22Rv1 (cell line): ENCODE data around the gene GTF2A1.

Experiments
- H3K27ac ChIP-seq: fragments of 450-650 bp; 2 replicates; pipeline ENCODE4 v1.5.1; 2017
- ZFX ChIP-seq: fragments of 450-650 bp; IDR thresholded peaks from 2 replicates; pipeline ENCODE4 v1.6.1; 2017; ENCODE audit warnings: antibody characterized with exemption, borderline replicate concordance
- TF ChIP-seq, protein P1 (sequence below): fragments of 450-650 bp; IDR thresholded peaks from 2 replicates; pipeline ENCODE4 v1.5.1; 2017; ENCODE audit warnings: mild to moderate bottlenecking

GTF2A1 gene

GRCh38 chr14:81199084-81199483 lies 21.7 kb downstream of the GTF2A1 start:
- TF ChIP-seq, protein P1, sequence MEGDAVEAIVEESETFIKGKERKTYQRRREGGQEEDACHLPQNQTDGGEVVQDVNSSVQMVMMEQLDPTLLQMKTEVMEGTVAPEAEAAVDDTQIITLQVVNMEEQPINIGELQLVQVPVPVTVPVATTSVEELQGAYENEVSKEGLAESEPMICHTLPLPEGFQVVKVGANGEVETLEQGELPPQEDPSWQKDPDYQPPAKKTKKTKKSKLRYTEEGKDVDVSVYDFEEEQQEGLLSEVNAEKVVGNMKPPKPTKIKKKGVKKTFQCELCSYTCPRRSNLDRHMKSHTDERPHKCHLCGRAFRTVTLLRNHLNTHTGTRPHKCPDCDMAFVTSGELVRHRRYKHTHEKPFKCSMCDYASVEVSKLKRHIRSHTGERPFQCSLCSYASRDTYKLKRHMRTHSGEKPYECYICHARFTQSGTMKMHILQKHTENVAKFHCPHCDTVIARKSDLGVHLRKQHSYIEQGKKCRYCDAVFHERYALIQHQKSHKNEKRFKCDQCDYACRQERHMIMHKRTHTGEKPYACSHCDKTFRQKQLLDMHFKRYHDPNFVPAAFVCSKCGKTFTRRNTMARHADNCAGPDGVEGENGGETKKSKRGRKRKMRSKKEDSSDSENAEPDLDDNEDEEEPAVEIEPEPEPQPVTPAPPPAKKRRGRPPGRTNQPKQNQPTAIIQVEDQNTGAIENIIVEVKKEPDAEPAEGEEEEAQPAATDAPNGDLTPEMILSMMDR: no peak
- no peak for TF ChIP-seq ZFX
- no peak overlapping the region for H3K27ac ChIP-seq

GRCh38 chr14:81198651-81199050 lies 22.1 kb downstream of the GTF2A1 start:
- H3K27ac ChIP-seq: no peak overlapping the region
- TF ChIP-seq ZFX: no peak
- TF ChIP-seq, protein P1: no peak

DNA sequence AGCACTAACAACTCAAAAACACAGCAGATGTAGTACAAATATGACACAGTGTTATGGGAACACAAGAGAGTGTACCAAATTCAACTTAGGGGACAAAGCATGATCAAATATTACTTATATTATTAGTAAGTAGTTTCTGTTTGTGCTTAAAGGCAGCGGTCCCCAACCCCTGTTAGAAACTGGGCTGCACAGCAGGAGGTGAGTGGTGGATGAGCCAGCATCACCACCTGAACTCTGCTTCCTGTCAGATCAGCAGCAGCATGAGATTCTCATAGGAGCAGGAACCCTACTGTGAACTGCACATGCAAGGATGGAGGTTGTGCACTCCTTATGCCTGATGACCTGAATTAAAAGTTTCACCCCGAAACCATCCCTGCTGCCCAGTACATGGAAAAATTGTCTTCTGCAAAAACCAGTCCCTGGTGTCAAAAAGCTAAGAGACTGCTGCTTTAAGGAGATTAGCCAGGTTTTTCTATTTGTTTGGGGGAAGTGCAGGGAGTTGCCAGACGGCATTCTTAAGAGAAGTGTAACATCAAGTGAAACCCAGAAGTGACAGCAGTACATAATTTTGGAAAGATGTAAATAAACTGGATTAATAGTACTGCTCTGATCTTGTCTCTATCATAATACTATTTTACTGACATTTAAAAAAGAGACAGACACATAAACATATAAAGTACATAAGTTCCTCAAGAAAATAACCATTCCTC lies 26.7 kb downstream of the GTF2A1 start:
- TF ChIP-seq, protein P1: no peak

GRCh38 chr14:81192594-81192993 lies 28.2 kb downstream of the GTF2A1 start:
- TF ChIP-seq, protein P1: no peak
- TF ChIP-seq ZFX: no peak
- no peak overlapping the region for H3K27ac ChIP-seq

More for the DNA sequence above, 26.7 kb downstream of the GTF2A1 start:
- no peak overlapping the region for H3K27ac ChIP-seq

DNA sequence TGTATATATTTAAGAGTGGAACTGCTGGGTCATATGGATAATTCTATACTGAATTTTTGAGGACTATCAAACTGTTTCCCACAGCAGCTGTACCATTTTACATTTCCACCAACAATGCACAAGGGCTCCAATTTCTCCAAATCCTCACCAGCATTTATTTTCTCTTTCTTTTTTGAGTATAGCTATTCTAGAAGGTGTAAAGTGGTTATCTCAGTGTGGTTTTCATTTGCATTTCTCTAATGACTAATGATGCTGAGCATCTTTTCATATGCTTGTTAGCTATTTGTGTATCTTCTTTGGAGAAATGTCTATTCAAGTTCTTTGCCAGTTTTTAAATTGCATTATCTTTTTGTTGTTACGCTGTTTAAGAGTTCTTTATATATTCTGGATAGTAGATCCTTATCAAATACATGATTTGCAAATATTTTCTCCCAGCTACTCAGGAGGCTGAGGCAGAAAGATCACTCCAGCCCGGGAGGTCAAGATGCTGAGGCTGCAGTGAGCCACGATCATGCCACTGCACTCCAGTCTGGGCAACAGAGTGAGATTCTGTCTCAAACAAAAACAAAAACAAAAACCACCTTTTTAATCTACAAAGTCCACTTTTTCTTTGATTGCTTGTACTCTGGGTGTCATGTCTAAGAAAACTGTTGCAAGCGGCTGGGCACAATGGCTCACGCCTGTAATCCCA lies 32.8 kb downstream of the GTF2A1 start:
- TF ChIP-seq, protein P1: no peak
- no peak for TF ChIP-seq ZFX
- H3K27ac ChIP-seq: no peak overlapping the region

DNA sequence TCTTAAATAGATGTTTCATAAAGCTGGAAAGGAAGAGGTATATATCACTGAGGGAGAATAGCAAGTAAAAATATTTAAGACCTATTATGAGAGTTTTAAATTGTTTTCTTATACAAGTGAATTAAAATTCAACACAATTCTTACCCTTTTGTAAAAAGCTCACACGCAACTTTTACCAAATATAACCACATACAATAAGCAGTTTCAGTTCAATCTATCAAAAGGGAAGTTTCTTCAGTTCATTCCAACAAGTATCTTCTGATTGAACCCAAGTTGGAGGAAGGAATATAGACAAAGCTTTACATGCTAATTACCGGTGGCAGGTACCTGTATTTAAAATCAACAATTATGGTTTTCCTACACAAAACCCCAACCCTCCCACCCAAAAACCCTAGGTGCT lies 41.1 kb downstream of the GTF2A1 start:
- no peak overlapping the region for H3K27ac ChIP-seq
- TF ChIP-seq ZFX: no peak
- TF ChIP-seq, protein P1: no peak

- H3K27ac ChIP-seq: no peak overlapping the region
- no peak for TF ChIP-seq ZFX
- TF ChIP-seq, protein P1: no peak
Observed at GRCh38 chr14:81178063-81178462, 42.7 kb downstream of the GTF2A1 start.
